SKM-1 (cell line): ENCODE measurements around the gene PLXND1.
"Not testable (repeated sequence)": the region's sequence is repeated elsewhere in the genome, so short reads cannot be mapped to it uniquely, and the experiment has no call there.

Experiments
- DNase-seq: peaks from one replicate; lab custom pipeline; 2025; ENCODE audit not compliant: unreplicated experiment; lab: John Stamatoyannopoulos, UW

Gene PLXND1, protein sequence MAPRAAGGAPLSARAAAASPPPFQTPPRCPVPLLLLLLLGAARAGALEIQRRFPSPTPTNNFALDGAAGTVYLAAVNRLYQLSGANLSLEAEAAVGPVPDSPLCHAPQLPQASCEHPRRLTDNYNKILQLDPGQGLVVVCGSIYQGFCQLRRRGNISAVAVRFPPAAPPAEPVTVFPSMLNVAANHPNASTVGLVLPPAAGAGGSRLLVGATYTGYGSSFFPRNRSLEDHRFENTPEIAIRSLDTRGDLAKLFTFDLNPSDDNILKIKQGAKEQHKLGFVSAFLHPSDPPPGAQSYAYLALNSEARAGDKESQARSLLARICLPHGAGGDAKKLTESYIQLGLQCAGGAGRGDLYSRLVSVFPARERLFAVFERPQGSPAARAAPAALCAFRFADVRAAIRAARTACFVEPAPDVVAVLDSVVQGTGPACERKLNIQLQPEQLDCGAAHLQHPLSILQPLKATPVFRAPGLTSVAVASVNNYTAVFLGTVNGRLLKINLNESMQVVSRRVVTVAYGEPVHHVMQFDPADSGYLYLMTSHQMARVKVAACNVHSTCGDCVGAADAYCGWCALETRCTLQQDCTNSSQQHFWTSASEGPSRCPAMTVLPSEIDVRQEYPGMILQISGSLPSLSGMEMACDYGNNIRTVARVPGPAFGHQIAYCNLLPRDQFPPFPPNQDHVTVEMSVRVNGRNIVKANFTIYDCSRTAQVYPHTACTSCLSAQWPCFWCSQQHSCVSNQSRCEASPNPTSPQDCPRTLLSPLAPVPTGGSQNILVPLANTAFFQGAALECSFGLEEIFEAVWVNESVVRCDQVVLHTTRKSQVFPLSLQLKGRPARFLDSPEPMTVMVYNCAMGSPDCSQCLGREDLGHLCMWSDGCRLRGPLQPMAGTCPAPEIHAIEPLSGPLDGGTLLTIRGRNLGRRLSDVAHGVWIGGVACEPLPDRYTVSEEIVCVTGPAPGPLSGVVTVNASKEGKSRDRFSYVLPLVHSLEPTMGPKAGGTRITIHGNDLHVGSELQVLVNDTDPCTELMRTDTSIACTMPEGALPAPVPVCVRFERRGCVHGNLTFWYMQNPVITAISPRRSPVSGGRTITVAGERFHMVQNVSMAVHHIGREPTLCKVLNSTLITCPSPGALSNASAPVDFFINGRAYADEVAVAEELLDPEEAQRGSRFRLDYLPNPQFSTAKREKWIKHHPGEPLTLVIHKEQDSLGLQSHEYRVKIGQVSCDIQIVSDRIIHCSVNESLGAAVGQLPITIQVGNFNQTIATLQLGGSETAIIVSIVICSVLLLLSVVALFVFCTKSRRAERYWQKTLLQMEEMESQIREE (N-terminal part only)

GRCh38 chr3:129606636-129607390 is at the start of gene PLXND1:
Gene PLXND1, minus strand, starts transcription at chr3:129606676. Its CDS starts 37 bp downstream, at chr3:129606639.
- no peak for DNase-seq

- DNase-seq = no peak
Observed at GRCh38 chr3:129655291-129655700, 48.8 kb upstream of the PLXND1 start.

- DNase-seq = no peak
Observed at GRCh38 chr3:129654131-129654530, 47.7 kb upstream of the PLXND1 start.

DNA sequence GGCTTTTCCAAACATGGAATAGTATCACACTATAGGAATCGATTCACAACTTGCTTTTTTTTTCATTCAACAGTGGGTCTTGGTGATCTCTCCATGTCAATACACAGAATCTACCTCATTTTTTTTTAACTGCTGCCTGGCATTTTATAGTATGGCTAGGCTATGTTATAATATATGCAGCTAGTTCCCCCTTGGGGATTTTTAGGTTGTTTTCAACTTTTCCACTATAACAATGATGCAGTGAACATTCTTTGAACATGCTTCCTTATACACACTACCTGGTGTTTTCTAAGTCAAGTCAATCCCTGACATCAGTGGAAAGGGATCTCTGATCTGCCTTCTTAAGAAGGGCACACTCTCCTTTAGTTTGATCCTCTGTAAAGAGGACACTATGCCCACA is 46.5 kb upstream of the PLXND1 start:
- no peak for DNase-seq

GRCh38 chr3:129651435-129652202 is 45.1 kb upstream of the PLXND1 start:
- DNase-seq = no peak

GRCh38 chr3:129650256-129650872 is 43.9 kb upstream of the PLXND1 start:
- DNase-seq = peak; percentile 54

DNA sequence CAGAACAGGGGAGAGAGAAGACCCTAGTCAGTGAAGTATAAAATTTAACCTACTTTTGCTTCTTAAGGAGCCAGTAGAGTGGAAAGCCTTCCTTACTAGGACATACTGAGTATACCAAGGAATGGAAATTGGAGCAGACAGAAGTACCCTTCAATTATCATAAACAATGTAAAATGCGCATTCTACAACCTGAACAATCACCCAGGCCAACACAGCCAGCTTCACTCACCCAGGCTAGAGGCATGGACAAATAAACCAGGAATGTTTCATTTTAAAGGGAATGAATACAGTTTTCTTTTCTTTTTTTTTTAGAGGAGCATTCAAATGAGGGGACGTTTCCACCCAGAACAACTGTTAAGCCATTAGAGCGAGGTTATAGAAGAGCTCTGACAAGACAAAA is 41.9 kb upstream of the PLXND1 start:
- no peak for DNase-seq

- DNase-seq = peak; percentile 87
Observed at GRCh38 chr3:129645286-129645685, 38.8 kb upstream of the PLXND1 start.

GRCh38 chr3:129644836-129645235 is 38.4 kb upstream of the PLXND1 start:
- no peak for DNase-seq

- DNase-seq = not testable (repeated sequence)
Observed at GRCh38 chr3:129641567-129642260, 35.2 kb upstream of the PLXND1 start.

- not testable (repeated sequence) for DNase-seq
Observed at GRCh38 chr3:129640985-129641384, 34.5 kb upstream of the PLXND1 start.

GRCh38 chr3:129638481-129638880 is 32.0 kb upstream of the PLXND1 start:
- no peak for DNase-seq

GRCh38 chr3:129636082-129636481 is 29.6 kb upstream of the PLXND1 start:
- no peak for DNase-seq

DNA sequence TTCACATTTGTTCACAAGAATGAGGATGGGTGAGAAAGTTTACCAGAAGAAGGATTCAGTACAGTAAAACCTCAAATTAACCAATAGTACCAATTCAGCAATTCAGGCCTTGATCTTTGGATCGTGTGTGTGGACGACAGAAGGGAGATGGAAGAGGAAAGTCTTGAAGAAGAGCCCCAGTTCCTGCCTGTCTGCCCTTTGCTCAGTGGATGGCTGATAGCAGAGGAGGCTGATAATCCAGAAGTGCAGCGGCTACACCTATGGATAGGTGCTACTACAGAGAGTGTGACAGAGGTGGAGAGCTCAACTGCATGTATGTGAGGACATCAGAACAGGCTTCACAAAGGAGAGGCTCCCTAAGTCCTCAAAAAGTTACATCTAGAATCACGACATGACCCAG is 29.2 kb upstream of the PLXND1 start:
- no peak for DNase-seq

GRCh38 chr3:129633751-129634481 is 27.4 kb upstream of the PLXND1 start:
- DNase-seq = no peak

DNA sequence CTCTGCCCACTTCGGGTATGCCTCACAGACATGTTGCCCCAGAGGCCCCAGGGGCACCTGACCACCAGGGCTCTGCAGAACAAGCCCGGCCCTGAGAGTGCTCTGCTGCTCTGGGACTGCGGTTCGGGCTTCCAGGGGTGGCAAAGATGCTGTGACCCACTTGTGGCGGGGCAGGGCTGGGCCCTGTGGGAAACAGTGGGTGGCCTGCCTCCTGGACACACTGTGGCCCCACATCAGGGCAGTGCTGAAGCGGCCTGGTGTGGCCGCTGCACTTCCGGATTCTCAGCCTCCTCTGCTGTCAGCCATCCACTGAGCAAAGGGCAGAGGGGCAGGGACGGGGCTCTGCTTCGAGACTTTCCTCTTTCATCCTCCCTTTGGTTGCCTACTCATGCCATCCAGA is 26.5 kb upstream of the PLXND1 start:
- no peak for DNase-seq

DNA sequence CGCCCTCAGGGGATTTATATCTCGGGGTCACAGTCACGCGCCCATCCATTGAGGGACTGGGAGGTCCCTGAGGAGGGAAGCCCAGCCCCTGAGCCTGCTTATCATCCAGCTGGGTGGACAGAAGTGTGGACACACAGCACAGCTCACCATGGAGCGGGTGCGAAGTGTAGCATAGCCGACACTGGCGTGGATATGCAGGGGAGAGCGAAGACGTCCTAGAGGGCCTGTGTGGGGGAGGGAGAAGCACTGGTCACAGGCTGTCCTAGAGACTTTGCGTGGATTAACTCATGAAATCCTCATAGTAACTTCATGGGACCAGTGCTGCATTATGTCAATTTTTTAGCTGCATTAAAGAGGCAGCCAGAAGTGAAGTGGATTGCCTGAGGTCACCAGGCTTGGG is 26.1 kb upstream of the PLXND1 start:
- no peak for DNase-seq

GRCh38 chr3:129632056-129632455 is 25.6 kb upstream of the PLXND1 start:
- no peak for DNase-seq
